DND-41 (cell line): Measurements from ENCODE around the gene H6PD.

Experiments
- ATAC-seq: fragments of 200-7000 bp; cut with Tn5 transposase; 3 replicates; pipeline ENCODE4 v1.9.1; 2021; ENCODE audit warnings: low read depth; ENCODE audit not compliant: insufficient read depth
- DNase-seq: peaks from one replicate; pipeline ENCODE4 v3.0.0-alpha.2; 2020
- H2AFZ ChIP-seq: 2 replicates; pipeline ENCODE4 v1.6.0; 2012; ENCODE audit warnings: low read depth, low read length
- H3K27ac ChIP-seq: 2 replicates; pipeline ENCODE4 v1.5.1; 2012; ENCODE audit warnings: low read length, inconsistent platforms
- H3K27me3 ChIP-seq: fragments of 200-600 bp; sonication (generic); 2 replicates; pipeline ENCODE4 v1.6.0; 2012; ENCODE audit warnings: low read length, mild to moderate bottlenecking, inconsistent platforms; ENCODE audit not compliant: insufficient read depth, poor library complexity
- H3K36me3 ChIP-seq: 2 replicates; pipeline ENCODE4 v1.5.1; 2012; ENCODE audit warnings: low read length, inconsistent platforms; ENCODE audit not compliant: insufficient read depth
- H3K4me1 ChIP-seq: 2 replicates; pipeline ENCODE4 v1.5.1; 2012; ENCODE audit warnings: mild to moderate bottlenecking, low read length; ENCODE audit not compliant: insufficient read depth
- H3K4me2 ChIP-seq: 2 replicates; pipeline ENCODE4 v1.6.0; 2012; ENCODE audit warnings: mild to moderate bottlenecking, moderate library complexity, low read length, inconsistent platforms; ENCODE audit not compliant: insufficient read depth
- H3K4me3 ChIP-seq, 2 experiments: fragments of 200-600 bp in 1 of 2; shearing (Covaris generic) in 1 of 2; 2 replicates each; pipeline ENCODE4 v1.5.1; 2012 to 2016; ENCODE audit warnings: inconsistent platforms in 2 of 2, low read length in 2 of 2, mild to moderate bottlenecking in 2 of 2, low read depth in 1 of 2, moderate library complexity in 1 of 2
- H3K79me2 ChIP-seq: 2 replicates; pipeline ENCODE4 v1.6.0; 2012; ENCODE audit warnings: low read length, inconsistent platforms; ENCODE audit not compliant: insufficient read depth
- H3K9ac ChIP-seq: 2 replicates; pipeline ENCODE4 v1.6.0; 2012; ENCODE audit warnings: low read depth, mild to moderate bottlenecking, inconsistent platforms, low read length, moderate library complexity
- H3K9me3 ChIP-seq: 2 replicates; pipeline ENCODE4 v1.5.1; 2012; ENCODE audit warnings: low read length, moderate library complexity, mild to moderate bottlenecking, inconsistent platforms; ENCODE audit not compliant: insufficient read depth, severe bottlenecking
- H4K20me1 ChIP-seq: 2 replicates; pipeline ENCODE4 v1.6.0; 2012; ENCODE audit warnings: low read length; ENCODE audit not compliant: insufficient read depth
- CTCF ChIP-seq: IDR thresholded peaks from 2 replicates; pipeline ENCODE4 v1.5.1; 2012; ENCODE audit warnings: borderline replicate concordance, low read length, moderate library complexity, mild to moderate bottlenecking; ENCODE audit not compliant: poor library complexity, severe bottlenecking; ENCODE audit errors: extremely low read depth
- EZH2 ChIP-seq: IDR thresholded peaks from 3 replicates; pipeline ENCODE4 v1.6.1; 2012; ENCODE audit warnings: borderline replicate concordance, low read depth, mild to moderate bottlenecking, moderate library complexity, low read length, inconsistent platforms; ENCODE audit not compliant: severe bottlenecking

The H6PD gene

GRCh38 chr1:9307303-9307702 lies 72.7 kb downstream of the H6PD start:
- no peaks in the 10 kb centered on the region for H3K9me3 ChIP-seq
- TF ChIP-seq EZH2: no peak
- no peak for TF ChIP-seq CTCF
- H3K79me2 ChIP-seq: peaks cover 100% of the 10 kb centered on the region
- H3K9ac ChIP-seq: no peak overlapping the region
- no peak overlapping the region for H3K4me3 ChIP-seq
- no peaks in the 10 kb centered on the region for H3K27me3 ChIP-seq
- no peak overlapping the region for H2AFZ ChIP-seq
- no peak for DNase-seq
- no peak overlapping the region for H3K27ac ChIP-seq
- H3K36me3 ChIP-seq: peaks cover 30% of the 10 kb centered on the region
- H3K4me1 ChIP-seq: peaks cover 26% of the 10 kb centered on the region
- no peak for ATAC-seq
- peaks cover 100% of the 10 kb centered on the region for H4K20me1 ChIP-seq
- H3K4me2 ChIP-seq: no peak overlapping the region

GRCh38 chr1:9308236-9308785 lies 73.7 kb downstream of the H6PD start:
- peaks cover 17% of the 10 kb centered on the region for H3K4me1 ChIP-seq
- H3K36me3 ChIP-seq: peaks cover 33% of the 10 kb centered on the region
- TF ChIP-seq CTCF (no peak), EZH2 (no peak)
- no peak overlapping the region for H3K9ac ChIP-seq
- H3K9me3 ChIP-seq: no peaks in the 10 kb centered on the region
- no peaks in the 10 kb centered on the region for H3K27me3 ChIP-seq
- H3K4me3 ChIP-seq: no peak overlapping the region
- ATAC-seq (no peak), DNase-seq (no peak)
- no peak overlapping the region for H3K4me2 ChIP-seq
- H3K27ac ChIP-seq: peak overlapping the region; percentile 51
- H3K79me2 ChIP-seq: peaks cover 100% of the 10 kb centered on the region
- H4K20me1 ChIP-seq: peaks cover 98% of the 10 kb centered on the region
- H2AFZ ChIP-seq: no peak overlapping the region

GRCh38 chr1:9309080-9309479 lies 74.5 kb downstream of the H6PD start:
- Histone ChIP-seq H3K36me3 (peaks cover 27% of the 10 kb centered on the region; the same call in 1 of the 2 replicates), H3K4me2 (no peak overlapping the region), H4K20me1 (peaks cover 98% of the 10 kb centered on the region), H3K4me1 (peaks cover 17% of the 10 kb centered on the region), H2AFZ (no peak overlapping the region), H3K27me3 (no peaks in the 10 kb centered on the region), H3K27ac (peak overlapping the region; percentile 51), H3K9me3 (no peaks in the 10 kb centered on the region), H3K79me2 (peaks cover 100% of the 10 kb centered on the region), H3K9ac (no peak overlapping the region), H3K4me3 (no peak overlapping the region)
- ATAC-seq (no peak), DNase-seq (no peak)
- TF ChIP-seq EZH2 (no peak), CTCF (no peak)
